GM23338 (cell line): ENCODE results near the gene ASTN1.

Source experiments
- CTCF ChIP-seq, 2 experiments: fragments of 200-600 bp in 1 of 2; sonication (generic) in 1 of 2; conservative IDR thresholded peaks; 2 replicates each; pipeline versions ENCODE4 v1.5.1 to v1.6.1; 2016 to 2017; ENCODE audit warnings: antibody characterized with exemption in 2 of 2, low read depth in 2 of 2, mild to moderate bottlenecking in 2 of 2, moderate library complexity in 1 of 2
- EZH2 ChIP-seq: fragments of 200-600 bp; sonication (generic); IDR thresholded peaks from one replicate; pipeline ENCODE4 v1.8.0; 2017; ENCODE audit warnings: antibody characterized with exemption, mild to moderate bottlenecking, low read depth; ENCODE audit not compliant: unreplicated experiment
- EZH2phosphoT487 ChIP-seq: fragments of 200-600 bp; sonication (generic); IDR thresholded peaks from one replicate; pipeline ENCODE4 v1.8.1; 2018; ENCODE audit warnings: antibody characterized with exemption; ENCODE audit not compliant: unreplicated experiment

- TF ChIP-seq EZH2phosphoT487 (no peak), CTCF (conservative IDR thresholded peaks at IDR 0.05; ENCODE audit: low read depth in 2 of 2) (no peak), EZH2 (no peak)
Measured at GRCh38 chr1:176899321-176899720, 265.2 kb downstream of the ASTN1 start.
